NCI-H2081 treated with DMSO at 0.1 percent for 48 hours (cell line): ENCODE data around the gene OXER1.

Experiments used
- DNase-seq: peaks from one replicate; lab custom pipeline; 2025; lab: John Stamatoyannopoulos, UW

The OXER1 gene

GRCh38 chr2:42793334-42794270 lies 29.7 kb upstream of the OXER1 start:
- DNase-seq = no peak

GRCh38 chr2:42792583-42793333 lies 28.8 kb upstream of the OXER1 start, which contains the start of gene HAAO:
HAAO (minus strand) TSS chr2:42792583; CDS start chr2:42792536, 47 bp downstream.
- no peak for DNase-seq

GRCh38 chr2:42792087-42792582 lies 28.2 kb upstream of the OXER1 start:
- no peak for DNase-seq

GRCh38 chr2:42791606-42792005 lies 27.7 kb upstream of the OXER1 start:
- no peak for DNase-seq

GRCh38 chr2:42789751-42790150 lies 25.8 kb upstream of the OXER1 start:
- DNase-seq = no peak

- DNase-seq = no peak
Observed at GRCh38 chr2:42788882-42789281, 24.9 kb upstream of the OXER1 start.

- no peak for DNase-seq
Observed at GRCh38 chr2:42788478-42788793, 24.5 kb upstream of the OXER1 start.

DNA sequence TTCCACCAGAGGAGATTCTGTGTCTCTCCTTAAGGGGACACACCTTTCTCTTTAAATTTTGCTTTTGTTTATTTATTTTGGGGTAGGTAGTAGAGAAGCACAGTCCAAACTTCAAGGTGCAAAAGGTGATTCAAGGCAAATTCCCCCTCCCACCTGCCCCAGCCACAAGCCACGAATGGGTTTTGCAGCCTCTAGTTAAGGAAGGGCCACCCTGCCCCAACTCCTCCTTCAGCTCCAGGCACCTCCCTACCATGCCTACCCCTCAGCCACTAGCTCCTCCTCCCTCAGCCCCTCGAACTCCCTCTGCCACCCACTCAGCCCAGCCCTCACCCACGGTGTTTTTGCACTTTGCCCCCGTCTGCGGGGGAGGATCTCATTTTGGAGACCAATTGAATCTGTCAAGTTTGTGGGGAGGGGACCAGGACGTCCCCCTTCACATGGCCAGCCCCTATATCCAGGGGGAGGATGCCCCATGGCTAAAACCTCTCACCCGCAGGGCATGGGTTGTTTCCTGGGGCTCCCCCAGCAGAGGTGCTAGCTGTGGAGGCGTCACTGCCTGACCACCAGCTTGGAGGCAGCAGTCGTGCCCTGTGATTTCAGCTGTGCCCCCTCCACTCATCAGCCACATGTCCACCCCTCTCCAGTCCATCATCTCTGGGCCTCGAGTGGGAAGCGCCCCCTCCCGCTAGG lies 24.0 kb upstream of the OXER1 start:
- DNase-seq = no peak

GRCh38 chr2:42787424-42787787 lies 23.5 kb upstream of the OXER1 start:
- DNase-seq = no peak

DNA sequence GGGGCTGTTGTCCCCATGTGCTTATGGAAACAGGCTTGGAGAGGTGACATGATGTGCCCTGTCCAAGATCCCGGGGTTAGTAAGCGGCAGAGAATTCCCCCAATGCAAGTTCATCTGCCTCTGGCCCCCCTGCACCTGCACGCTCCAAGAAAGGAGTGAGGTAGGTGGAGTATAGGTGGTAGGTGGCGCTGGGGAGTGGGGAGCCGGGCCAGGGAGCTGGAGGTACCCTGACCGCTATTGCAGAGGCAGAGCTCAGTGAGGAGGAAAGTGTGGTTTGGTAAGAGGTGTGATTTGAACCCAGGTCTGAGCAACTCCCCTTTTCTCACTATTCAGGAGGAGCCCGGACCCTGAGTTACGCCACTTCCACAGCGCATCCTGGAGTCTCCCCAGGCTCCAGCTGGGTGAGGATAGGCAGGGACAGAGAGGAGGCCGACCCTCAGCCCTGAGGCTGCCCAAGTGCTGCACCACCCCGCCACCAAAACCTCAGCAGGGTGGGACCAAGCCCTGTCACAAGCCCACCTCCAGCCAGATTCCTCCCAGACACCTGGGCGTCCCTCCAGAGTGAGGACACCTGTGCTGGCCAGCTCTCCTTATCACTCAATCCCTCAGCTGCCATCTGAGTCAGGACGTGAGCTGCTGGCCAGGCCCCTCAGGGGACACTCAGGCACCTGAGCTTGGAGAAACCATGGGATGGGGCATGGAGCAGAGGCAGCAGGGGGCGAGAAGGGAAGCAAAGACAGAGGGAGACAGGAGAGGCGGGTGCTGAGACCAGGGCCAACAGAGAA lies 22.8 kb upstream of the OXER1 start:
- no peak for DNase-seq

DNA sequence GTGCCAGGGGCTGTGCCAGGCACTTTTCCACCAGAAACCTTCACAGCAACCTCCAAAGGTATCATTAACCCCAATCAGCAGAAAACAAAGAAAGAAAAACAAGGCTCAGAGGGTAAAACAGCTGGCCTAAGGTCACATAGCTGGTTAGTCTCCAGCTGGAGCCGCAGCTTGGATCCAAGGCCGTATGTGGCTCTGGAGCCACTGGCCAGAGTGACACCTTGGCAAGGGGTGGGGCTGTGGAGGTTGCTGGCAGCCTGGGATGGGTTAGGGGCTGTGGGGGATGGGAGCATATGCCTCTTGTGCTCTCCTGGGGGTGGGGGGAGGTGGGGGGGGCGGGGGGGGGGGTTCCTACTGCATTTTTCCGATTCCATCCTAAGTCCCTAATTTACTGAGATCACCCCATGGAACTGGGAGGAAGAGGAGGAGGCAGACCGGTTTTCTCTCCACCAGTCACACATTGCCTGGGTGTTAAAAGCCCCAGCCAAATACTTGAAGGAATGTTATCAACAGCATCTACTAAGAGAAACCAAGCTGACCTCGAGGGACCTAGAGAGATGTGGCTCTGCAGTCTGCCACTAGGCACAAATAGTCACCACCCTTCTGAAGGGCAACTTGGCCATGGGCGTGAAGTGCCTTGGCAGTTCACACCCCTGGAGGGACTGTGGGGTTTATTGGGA lies 20.4 kb upstream of the OXER1 start:
- no peak for DNase-seq

DNA sequence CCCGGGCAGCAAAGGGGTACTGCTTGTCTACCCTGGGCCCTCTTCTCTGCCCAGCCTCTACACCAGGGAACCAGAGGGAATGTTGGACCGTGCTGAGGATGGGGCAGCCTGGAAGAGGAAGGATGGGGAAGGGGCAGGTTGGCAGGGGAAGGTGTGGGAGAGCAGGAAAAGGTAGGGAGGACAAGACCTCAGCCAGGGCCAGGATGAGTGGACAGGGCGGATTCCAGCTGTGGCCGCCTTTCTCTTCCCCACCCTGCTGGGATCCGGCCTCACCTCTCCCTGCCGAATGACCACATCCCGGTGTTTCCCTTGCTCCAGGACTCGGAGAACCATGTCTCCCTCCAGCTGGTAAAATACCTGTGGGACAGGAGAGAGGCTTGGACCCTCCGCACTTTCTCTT lies 19.6 kb upstream of the OXER1 start:
- no peak for DNase-seq

GRCh38 chr2:42781181-42781580 lies 17.2 kb upstream of the OXER1 start:
- no peak for DNase-seq

GRCh38 chr2:42777883-42778805 lies 14.2 kb upstream of the OXER1 start:
- no peak for DNase-seq

- no peak for DNase-seq
Observed at GRCh38 chr2:42775810-42776209, 11.9 kb upstream of the OXER1 start.

GRCh38 chr2:42775186-42775585 lies 11.3 kb upstream of the OXER1 start:
- DNase-seq = no peak

DNA sequence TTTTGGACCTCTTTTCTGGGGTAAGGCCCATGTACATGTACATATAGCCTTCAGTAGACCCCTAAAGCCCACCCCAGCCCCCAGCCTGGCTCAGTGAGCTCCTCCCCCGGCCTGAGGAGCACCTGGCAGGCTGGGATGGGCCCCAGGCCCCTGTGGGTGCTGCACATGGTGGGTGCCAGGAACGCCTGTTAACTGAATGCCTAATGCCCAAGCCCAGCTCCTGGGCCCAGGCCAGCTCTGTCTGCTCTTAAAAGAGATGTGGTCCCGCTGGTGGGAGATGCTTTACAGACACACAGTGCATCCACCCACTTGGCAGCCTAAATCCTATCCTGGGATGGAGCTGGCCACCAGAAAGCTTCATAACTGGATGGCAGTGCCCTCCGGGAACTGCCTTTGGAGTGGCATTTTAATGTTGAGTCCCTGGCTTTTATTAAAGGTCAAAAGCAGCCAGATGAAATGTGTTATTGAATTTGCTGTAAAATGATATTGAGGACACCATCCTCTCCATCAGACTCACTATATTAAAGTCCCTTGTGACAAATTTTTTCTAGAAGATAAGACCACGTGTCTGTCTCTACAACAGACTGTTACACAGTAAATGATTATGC lies 7.7 kb upstream of the OXER1 start:
- DNase-seq = no peak

DNA sequence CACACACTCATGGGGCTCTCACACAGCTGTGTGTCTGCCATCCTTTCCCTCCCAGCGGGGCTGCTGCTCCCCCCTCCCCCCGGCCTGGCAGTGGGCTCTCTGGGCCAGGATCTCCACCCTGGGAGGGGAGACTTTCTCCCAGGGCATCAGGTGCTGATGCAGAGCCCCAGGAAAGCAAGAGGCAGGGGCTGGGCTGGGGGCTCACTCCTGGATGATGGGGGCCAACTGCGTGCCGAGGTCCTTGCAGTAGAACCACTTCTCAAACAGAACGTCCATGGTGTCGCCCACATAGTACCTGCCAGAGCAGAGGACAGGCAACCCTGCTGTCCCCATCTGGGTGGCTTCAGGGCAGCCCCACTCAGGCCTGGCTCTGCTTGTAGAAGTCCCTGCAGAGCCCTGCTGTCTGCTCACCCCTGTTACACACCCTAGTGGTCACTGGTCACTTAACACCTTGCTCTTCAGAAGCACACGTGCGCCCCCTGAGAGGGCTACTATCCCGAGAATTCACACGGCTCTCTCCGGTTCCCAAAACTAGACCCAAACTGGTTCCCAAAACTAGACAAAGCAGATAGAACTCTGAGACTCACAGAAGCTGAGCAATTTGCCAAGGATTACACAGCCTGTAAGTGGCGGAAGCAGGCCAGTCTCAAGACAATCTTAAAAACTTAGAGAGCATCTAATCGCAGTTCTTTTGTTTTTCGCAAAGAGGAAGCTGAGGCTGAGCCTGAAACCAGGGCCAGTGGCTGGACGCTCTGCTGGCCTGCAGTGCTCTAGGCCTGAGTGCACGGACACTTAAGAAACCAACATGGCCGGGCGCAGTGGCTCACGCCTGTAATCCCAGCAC lies 6.6 kb upstream of the OXER1 start:
- DNase-seq = no peak
